GM18517 (cell line): ENCODE results near the gene AEBP1.

ENCODE experiments used
- ATAC-seq: cut with Tn5 transposase; IDR thresholded peaks from one replicate; pipeline ENCODE4 v1.9.1; 2021; ENCODE audit warnings: mild to moderate bottlenecking, moderate library complexity; ENCODE audit not compliant: unreplicated experiment

Gene AEBP1

GRCh38 chr7:44103923-44104859, at the start of gene AEBP1:
Gene AEBP1, plus strand, starts transcription at chr7:44104345. Its CDS starts 321 bp downstream, at chr7:44104666.
- ATAC-seq = no peak

- ATAC-seq = no peak
These were observed 47.5 kb upstream of the AEBP1 start for GRCh38 chr7:44056681-44057080.

- ATAC-seq = no peak
These were observed 46.8 kb upstream of the AEBP1 start for GRCh38 chr7:44057181-44057848.

GRCh38 chr7:44057849-44058758, 46.0 kb upstream of the AEBP1 start:
- ATAC-seq = peak; percentile 9

- ATAC-seq = no peak
These were observed 45.4 kb upstream of the AEBP1 start for GRCh38 chr7:44058759-44059218.

- peak; percentile 60 for ATAC-seq
These were observed 44.7 kb upstream of the AEBP1 start for GRCh38 chr7:44059219-44060090.

- no peak for ATAC-seq
These were observed 43.8 kb upstream of the AEBP1 start for GRCh38 chr7:44060091-44060947.

GRCh38 chr7:44060948-44061644, 43.0 kb upstream of the AEBP1 start:
- no peak for ATAC-seq

GRCh38 chr7:44061645-44062179, 42.4 kb upstream of the AEBP1 start:
- ATAC-seq = no peak

- ATAC-seq = no peak
These were observed 41.8 kb upstream of the AEBP1 start for GRCh38 chr7:44062180-44062902.

GRCh38 chr7:44062903-44063295, 41.2 kb upstream of the AEBP1 start:
- ATAC-seq = no peak

GRCh38 chr7:44063547-44063893, 40.6 kb upstream of the AEBP1 start:
- ATAC-seq = no peak

- no peak for ATAC-seq
These were observed 40.1 kb upstream of the AEBP1 start for GRCh38 chr7:44063894-44064651.

- ATAC-seq = no peak
These were observed 39.2 kb upstream of the AEBP1 start for GRCh38 chr7:44064791-44065430.

- ATAC-seq = no peak
These were observed 38.6 kb upstream of the AEBP1 start, which contains the start of gene PGAM2 for GRCh38 chr7:44065431-44066110. Gene PGAM2, minus strand, starts transcription at chr7:44065567. Its CDS starts 38 bp downstream, at chr7:44065529.

GRCh38 chr7:44066111-44066460, 38.1 kb upstream of the AEBP1 start:
- ATAC-seq = no peak
